ENCODE results near the gene SUPT5H. TPM values are rescaled to one million over a fixed set of nuclear protein-coding genes. Genes with fewer than 3 reads are reported as not detected.

SUPT5H gene
- total RNA-seq, 1 experiment from 2014 or later = 158 TPM

GRCh38 chr19:39480337-39481228 is 35.2 kb downstream of the SUPT5H start, which contains the start of gene TIMM50:
Gene TIMM50 (plus strand): TSS chr19:39480838. CDS start chr19:39480854, 16 bp downstream.
- H3K4me3 Mint-ChIP-seq (ENCODE audit: low read depth, unreplicated experiment) = peak within 1 kb of the TSS; percentile 99
- TSS peak; percentile 74 for BruUV-seq (replicated peaks)
- TF ChIP-seq CTCF (IDR thresholded peaks at IDR 0.05; ENCODE audit: unreplicated experiment) = no peak
- no peaks in the 10 kb centered on the region for H3K9me3 Mint-ChIP-seq (ENCODE audit: low read depth, unreplicated experiment)
- no peaks in the 10 kb centered on the region for H3K27me3 Mint-ChIP-seq (ENCODE audit: unreplicated experiment)
- peaks cover 26% of the 10 kb centered on the region for H3K4me1 Mint-ChIP-seq (ENCODE audit: low read depth, unreplicated experiment)
- peaks cover 52% of the 10 kb centered on the region for H3K36me3 Mint-ChIP-seq (ENCODE audit: insufficient read depth, unreplicated experiment)
- CTCF ChIA-PET = interaction anchor here (0.6 to 1.1 kb wide), 5 partner anchors 21 to 1827 kb away, joined by 3 to 9 read pairs (median 4); partner anchors contain the start of gene EID2B
- peak within 1 kb of the TSS; percentile 77 for H3K27ac Mint-ChIP-seq (ENCODE audit: unreplicated experiment)
- DNase-seq = peak; percentile 99
- intact Hi-C loops (cut with micrococcal nuclease; ENCODE audit: unreplicated experiment) = no loop called here

- no peak for DNase-seq
- intact Hi-C loops (cut with micrococcal nuclease; ENCODE audit: unreplicated experiment) = no loop called here
- BruUV-seq (replicated peaks) = TSS peak; percentile 33
- Mint-ChIP-seq H3K36me3 (ENCODE audit: insufficient read depth, unreplicated experiment) (peaks cover 46% of the 10 kb centered on the region), H3K9me3 (ENCODE audit: low read depth, unreplicated experiment) (no peaks in the 10 kb centered on the region), H3K27me3 (ENCODE audit: unreplicated experiment) (no peaks in the 10 kb centered on the region), H3K4me3 (ENCODE audit: low read depth, unreplicated experiment) (peak overlapping the region; percentile 99), H3K4me1 (ENCODE audit: low read depth, unreplicated experiment) (peaks cover 26% of the 10 kb centered on the region), H3K27ac (ENCODE audit: unreplicated experiment) (peak overlapping the region; percentile 77)
- no peak for TF ChIP-seq CTCF (IDR thresholded peaks at IDR 0.05; ENCODE audit: unreplicated experiment)
- CTCF ChIA-PET = interaction anchor here (0.6 to 0.7 kb wide), 3 partner anchors 20 to 1827 kb away, joined by 3 to 9 read pairs (median 3); no protein-coding TSS in a partner anchor
These were observed 35.8 kb downstream of the SUPT5H start for GRCh38 chr19:39481229-39481545.

DNA sequence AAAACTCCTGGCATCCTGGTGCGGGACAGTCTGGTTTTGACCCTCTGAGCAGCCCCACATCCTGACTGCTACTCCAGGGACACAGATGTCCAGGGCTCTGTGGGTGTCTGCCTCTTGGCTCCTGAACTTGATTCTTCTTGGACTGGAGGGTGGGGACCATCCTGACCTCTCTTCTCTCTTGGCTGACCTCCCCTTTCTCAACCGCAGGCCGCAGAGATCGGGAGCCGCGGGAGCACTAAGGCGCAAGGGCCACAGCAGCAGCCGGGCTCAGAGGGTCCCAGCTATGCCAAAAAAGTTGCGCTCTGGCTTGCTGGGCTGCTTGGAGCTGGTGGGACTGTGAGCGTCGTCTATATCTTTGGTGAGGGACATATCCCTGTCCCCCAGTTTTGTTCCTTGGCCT is 36.3 kb downstream of the SUPT5H start:
- no peaks in the 10 kb centered on the region for H3K9me3 Mint-ChIP-seq (ENCODE audit: low read depth, unreplicated experiment)
- H3K4me1 Mint-ChIP-seq (ENCODE audit: low read depth, unreplicated experiment) = peaks cover 26% of the 10 kb centered on the region
- H3K4me3 Mint-ChIP-seq (ENCODE audit: low read depth, unreplicated experiment) = peak overlapping the region; percentile 99
- intact Hi-C loops (cut with micrococcal nuclease; ENCODE audit: unreplicated experiment) = no loop called here
- no peak for DNase-seq
- H3K27me3 Mint-ChIP-seq (ENCODE audit: unreplicated experiment) = no peaks in the 10 kb centered on the region
- no peak for TF ChIP-seq CTCF (IDR thresholded peaks at IDR 0.05; ENCODE audit: unreplicated experiment)
- CTCF ChIA-PET = no interaction called here
- BruUV-seq (replicated peaks) = no TSS peak
- peaks cover 46% of the 10 kb centered on the region for H3K36me3 Mint-ChIP-seq (ENCODE audit: insufficient read depth, unreplicated experiment)
- peak overlapping the region; percentile 77 for H3K27ac Mint-ChIP-seq (ENCODE audit: unreplicated experiment)

DNA sequence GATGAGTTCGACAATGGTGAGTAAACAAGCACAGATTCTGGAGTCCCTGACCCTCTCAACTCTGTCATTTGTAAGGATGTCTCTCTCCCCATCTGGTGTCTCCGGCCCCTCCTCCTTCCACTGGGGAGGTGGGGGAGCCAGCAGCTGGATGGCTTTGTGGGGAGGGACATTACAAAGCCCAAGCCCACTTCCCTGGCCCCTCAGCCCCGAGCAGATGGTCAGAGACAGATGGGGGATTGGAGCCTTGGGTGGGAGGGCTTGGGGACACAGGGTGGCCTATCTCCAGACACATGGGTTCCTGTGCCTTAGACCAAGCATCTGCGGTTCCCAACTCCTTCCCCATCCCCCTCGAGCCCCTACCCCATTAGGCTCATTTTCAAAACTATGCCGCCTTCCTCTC is 37.8 kb downstream of the SUPT5H start:
- Mint-ChIP-seq H3K4me3 (ENCODE audit: low read depth, unreplicated experiment) (no peak overlapping the region), H3K4me1 (ENCODE audit: low read depth, unreplicated experiment) (peaks cover 26% of the 10 kb centered on the region), H3K27ac (ENCODE audit: unreplicated experiment) (no peak overlapping the region), H3K27me3 (ENCODE audit: unreplicated experiment) (no peaks in the 10 kb centered on the region), H3K9me3 (ENCODE audit: low read depth, unreplicated experiment) (no peaks in the 10 kb centered on the region), H3K36me3 (ENCODE audit: insufficient read depth, unreplicated experiment) (peaks cover 48% of the 10 kb centered on the region)
- CTCF ChIA-PET = no interaction called here
- DNase-seq = no peak
- no TSS peak for BruUV-seq (replicated peaks)
- intact Hi-C loops (cut with micrococcal nuclease; ENCODE audit: unreplicated experiment) = no loop called here
- no peak for TF ChIP-seq CTCF (IDR thresholded peaks at IDR 0.05; ENCODE audit: unreplicated experiment)
